HG03521 (cell line): ENCODE measurements around the gene LRRC59.
A peak's percentile ranks its signal among the peaks of the same experiment; 100 is the strongest.
"Not testable (repeated sequence)": the region's sequence is repeated elsewhere in the genome, so short reads cannot be mapped to it uniquely, and the experiment has no call there.

Experiments
- ATAC-seq: cut with Tn5 transposase; IDR thresholded peaks from one replicate; pipeline ENCODE4 v1.9.1; 2021; ENCODE audit warnings: mild to moderate bottlenecking, moderate library complexity; ENCODE audit not compliant: unreplicated experiment

Gene LRRC59

GRCh38 chr17:50348522-50349242, 48.6 kb downstream of the LRRC59 start:
- ATAC-seq: no peak

GRCh38 chr17:50347894-50348291, 49.4 kb downstream of the LRRC59 start:
- no peak for ATAC-seq

- no peak for ATAC-seq
Observed at GRCh38 chr17:50347117-50347893, 50.0 kb downstream of the LRRC59 start.

GRCh38 chr17:50346313-50347116, 50.8 kb downstream of the LRRC59 start:
- peak; percentile 50 for ATAC-seq

GRCh38 chr17:50345432-50346312, 51.7 kb downstream of the LRRC59 start, which contains the start of gene XYLT2:
TSS of gene XYLT2 (plus strand) at chr17:50346126. CDS start at chr17:50346141, 15 bp downstream.
- peak; percentile 80 for ATAC-seq

GRCh38 chr17:50344731-50345365, 52.5 kb downstream of the LRRC59 start:
- ATAC-seq: no peak

GRCh38 chr17:50339381-50339780, 57.9 kb downstream of the LRRC59 start:
- ATAC-seq: no peak

- ATAC-seq: no peak
Observed at GRCh38 chr17:50338645-50339044, 58.7 kb downstream of the LRRC59 start.

GRCh38 chr17:50337956-50338355, 59.4 kb downstream of the LRRC59 start:
- no peak for ATAC-seq

- ATAC-seq: not testable (repeated sequence)
Observed at GRCh38 chr17:50333291-50334057, 63.8 kb downstream of the LRRC59 start.

GRCh38 chr17:50332196-50332595, 65.1 kb downstream of the LRRC59 start:
- no peak for ATAC-seq
